ENCODE results near the gene CRACR2A.

CRACR2A gene

DNA sequence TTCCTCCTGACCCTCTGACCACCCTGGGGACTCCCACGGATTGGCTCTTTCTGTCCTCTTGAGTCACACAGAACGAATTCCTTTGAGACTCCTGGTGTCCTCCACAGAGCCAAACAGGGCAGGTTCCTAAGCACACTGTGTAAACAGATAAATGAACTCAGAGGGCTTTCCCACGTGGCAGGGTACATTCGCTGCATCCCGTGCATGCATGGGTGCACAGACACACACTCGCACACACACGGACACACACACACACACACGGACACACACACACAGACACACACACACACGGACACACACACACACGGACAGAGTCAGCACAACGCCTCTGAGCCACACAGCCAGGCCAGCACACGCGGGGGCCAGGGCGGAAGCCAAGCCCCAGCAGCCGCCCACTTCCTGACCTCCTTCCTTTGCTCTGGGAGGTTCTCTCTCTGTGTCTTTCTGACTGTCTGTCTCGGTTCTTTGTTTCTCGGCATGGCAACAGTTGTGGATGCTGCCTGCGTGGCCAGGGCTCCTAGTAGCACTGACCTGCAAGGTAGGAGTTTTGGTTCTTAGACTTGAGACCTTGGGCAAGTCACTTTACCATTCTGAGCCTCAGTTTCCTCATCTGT, 706 bp downstream of the CRACR2A start:
- H3K4me3 ChIP-seq (ENCODE audit: low read depth, low read length), result no peak overlapping the region

DNA sequence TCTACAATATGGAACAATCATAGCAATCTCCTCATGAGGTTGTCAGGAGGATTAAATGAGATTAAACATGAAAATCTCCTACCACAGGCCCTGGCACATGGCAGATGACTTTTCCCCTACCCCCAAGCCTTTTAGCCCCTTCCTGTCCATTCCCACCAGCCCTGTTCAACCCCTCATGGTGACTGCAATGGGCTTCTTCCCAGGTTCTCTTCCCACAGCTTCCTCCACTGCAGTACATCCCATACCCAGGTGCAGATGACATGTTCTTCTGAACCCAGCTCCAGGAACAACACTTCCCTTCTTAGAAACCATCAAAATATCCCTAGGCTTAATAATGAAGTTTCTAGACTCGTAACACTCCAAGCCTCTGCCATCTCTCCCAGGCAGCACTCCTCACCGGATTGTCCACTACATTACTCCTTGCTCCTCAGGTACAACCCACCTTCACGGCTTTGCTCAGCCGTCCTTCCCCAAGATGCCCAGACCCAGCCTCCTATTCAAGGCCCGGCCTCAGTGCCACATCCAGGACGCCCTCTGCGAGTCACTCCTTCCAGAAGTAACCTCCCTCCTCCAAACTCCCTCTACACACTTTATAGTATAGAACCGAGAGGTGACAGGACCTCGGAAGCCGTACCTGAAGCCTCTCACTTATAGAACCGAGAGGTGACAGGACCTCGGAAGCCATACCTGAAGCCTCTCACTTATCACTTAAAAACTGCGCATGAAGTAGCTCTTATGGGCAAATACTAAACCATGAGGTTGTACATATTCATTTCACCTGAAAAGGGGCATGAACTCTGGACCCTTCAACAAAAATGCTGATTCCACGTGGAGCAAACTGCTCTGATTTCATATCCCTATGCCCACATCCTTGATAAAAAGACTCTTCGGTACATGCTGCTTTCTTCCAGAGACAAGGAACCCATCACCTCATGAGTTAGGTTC, 1.5 kb downstream of the CRACR2A start:
- no peak overlapping the region for H3K4me3 ChIP-seq (ENCODE audit: low read depth, low read length)

DNA sequence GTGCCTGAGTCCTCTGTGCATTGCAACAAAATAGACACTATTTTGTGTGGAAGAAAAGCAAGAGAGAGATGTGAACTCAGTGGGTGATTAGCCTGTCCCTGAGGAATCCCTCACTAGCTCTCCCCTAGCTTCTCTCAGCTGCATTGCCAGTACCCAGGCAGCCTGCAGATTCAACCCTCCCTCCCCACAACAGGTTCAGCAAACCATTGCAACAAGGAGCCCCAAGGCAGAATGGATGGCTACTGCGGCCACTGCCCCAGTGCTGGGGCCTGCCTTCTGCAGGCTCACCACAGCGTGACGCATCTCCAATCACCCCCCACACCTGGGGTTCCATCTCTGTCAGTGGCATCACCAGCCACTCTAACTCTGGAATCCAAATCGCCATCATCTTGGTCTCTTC, 2.3 kb downstream of the CRACR2A start:
- no peak overlapping the region for H3K4me3 ChIP-seq (ENCODE audit: low read depth, low read length)

DNA sequence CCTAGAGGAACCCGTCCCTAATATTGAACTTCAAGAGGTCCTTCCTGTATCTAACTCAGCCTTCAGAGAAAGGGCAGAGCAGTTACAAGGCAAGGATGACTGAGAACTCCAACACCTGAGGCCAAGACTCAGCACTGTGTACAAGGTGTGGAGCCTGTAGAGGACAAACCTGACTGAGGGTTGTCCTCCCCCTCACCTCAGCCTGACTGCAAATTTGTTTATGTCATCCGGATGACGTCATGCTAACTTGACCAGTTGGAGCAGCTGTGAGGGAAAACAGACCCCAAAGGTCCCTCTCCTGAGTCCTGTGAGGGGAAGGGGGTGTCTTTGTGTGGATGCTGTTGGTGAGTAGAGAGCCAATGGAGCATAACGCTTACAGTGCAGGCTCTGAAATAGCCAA, 4.3 kb downstream of the CRACR2A start:
- H3K4me3 ChIP-seq (ENCODE audit: low read depth, low read length), result no peak overlapping the region

DNA sequence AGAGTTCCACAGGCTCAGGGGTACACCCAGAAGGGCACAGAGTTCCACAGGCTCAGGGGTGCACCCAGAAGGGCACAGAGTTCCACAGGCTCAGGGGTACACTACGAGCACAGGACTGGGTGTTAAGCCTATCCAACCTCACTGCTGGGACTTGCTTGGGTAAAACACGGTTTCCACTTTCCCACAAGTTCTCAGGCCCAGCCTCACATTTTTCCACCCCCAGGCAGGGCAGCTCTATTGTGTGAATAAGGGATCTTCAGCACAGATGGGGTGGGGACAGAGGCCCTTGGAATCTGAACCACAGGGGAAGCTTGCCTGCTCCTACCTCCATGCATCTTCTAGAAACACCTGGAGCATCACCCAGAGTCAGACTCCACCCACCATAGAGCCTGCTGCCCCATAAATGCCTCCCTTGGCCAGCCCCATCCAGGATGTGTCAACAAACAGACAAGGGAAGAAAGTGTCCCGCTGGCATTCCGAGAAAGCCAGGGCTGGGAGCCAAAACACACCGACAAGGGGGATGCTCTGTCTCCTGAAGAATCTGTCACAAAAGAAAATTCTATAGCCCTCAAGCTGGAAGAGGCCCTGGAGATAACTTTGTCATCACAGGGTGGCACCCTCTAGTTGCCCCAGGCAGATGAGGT, 4.8 kb downstream of the CRACR2A start:
- no peak overlapping the region for H3K4me3 ChIP-seq (ENCODE audit: low read depth, low read length)

DNA sequence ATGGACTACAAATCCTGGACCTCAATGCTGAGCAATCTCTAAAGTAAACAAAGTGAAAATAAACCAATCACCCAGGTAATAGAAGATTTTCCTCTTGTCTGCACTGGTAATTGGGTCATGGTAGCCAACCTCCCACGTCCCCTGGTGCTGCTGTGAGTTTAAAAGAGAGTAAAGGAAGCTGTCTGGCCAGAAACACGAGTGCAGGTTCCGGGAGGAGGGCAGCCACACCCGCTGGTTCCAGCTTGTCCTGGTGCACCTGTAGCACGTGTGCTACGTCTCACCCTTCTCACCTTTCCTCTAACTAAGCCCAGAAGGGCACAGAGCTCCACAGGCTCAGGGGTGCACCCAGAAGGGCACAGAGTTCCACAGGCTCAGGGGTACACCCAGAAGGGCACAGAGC, 5.4 kb downstream of the CRACR2A start:
- no peak overlapping the region for H3K4me3 ChIP-seq (ENCODE audit: low read depth, low read length)

DNA sequence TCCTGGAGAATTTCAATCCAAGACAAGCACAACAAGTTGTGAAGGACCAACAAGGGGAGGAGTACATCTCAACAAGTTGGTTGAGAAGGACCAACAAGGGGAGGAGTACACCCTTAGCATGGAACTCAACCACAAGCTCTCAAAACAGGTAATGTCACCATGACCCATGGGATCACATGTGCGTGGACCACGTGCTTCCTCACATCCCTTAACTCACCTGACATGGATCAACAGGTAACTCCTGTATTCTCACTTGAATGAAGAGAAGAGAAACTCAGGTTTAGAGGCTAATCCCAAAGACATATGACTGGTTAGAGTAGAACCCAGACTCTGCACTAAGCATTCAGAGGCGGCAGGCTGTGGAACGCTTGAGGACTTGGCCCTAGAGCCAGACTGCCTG, 6.2 kb downstream of the CRACR2A start:
- H3K4me3 ChIP-seq (ENCODE audit: low read depth, low read length), result no peak overlapping the region

DNA sequence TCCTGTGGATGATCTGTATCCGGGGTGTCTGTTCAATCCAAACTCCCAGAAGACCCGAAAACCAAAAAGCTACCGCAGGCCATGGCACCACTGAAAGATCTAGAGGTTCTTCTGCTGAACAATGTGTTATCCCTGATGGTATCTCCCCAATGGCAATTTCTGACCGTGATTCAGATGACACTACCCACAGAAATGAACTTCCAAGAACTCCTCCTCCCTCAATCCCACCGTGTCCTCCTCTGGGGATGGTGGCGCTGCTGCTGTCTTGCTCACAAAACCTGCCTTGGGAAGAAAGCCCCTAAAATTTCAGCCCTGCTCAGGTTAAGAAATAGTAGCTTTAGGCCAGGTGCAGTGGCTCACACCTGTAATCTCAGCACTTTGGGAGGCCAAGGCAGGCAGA, 7.8 kb downstream of the CRACR2A start:
- H3K4me3 ChIP-seq (ENCODE audit: low read depth, low read length), result no peak overlapping the region

DNA sequence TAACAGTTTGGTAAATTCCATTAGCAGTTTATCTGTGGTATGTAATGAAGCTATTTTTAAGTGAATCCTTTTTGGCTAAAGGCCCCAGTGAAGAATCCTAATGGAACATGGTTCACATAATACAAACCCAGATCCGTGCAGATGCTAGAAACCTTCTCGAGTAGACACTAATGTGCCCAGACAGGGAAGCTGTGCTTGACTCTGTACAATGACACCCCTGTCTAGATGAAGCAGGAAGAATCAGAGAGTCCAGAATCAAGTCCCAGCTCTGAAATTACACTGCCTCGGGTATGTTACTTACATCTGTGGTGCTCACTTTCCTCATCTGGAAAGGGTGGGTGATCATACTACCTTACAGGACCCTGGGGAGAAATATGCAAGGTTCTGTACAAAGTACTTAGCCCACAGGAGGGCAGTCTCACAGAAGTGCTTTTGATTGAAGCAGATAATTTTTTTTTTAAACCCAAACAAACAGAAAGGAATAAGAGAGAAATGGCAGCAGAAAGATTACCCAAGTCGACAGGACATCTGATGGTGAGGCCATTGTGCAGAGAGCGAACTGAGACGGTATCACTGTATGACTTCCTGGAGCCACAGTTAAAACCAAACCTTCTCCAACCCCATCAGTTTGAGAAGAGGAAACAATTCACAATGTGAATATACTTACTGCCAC, 8.5 kb downstream of the CRACR2A start:
- no peak overlapping the region for H3K4me3 ChIP-seq (ENCODE audit: low read depth, low read length)

DNA sequence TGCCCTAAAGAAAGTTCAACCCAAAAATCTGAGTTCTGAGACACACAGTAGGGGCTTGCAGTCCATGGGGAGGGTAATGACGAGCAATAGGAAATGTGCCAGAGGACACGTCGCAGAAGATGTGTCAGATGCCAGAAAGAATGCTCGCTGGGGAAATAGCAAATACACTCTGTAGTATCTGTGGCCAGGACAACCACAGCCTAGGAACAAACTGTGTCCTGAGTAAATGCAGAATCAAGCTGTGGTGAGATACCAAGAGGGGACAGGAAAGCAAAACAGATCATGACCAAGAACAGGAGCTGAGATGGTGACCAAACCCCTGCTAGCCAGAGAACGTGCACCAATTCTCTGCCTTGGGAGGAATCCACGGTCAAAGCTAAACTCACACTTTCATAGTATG, 9.1 kb downstream of the CRACR2A start:
- H3K4me3 ChIP-seq (ENCODE audit: low read depth, low read length), result no peak overlapping the region

DNA sequence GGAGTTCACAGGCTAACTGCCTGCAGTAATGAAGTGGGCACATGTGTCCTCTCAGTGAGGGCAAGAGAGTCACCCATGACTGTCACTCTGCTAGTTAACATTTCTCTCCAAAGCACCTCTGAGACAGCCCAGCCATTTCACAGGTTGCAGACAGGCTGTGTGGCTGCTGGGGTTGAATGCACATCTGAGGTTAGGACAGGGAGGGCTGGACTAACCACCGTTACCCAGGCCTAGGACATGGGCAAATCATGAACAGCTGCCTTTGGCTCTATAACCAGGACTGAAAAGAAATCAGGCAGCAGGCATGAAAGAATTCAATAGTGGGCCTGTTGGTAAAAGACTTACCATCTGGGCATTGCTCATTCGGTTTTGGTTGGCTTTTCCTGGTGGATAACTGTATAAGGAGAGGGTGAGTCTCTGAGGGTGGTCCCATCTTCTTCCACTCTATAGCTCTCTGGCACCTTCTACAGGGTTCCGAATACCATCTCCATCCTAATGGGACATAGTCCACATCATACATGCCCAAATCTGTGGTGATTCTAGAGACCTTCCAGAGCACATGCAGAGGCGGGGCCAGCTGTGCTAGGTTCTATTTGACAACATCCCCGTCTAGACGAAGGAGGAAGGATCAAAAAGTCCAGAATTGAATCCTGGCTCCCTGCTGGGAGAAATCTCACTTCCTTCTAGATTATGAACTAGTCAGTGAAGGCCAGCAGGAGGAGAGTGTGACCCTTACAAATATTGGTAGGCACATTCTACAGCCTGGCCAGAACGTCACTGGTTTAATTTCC, 10.8 kb downstream of the CRACR2A start:
- no peak overlapping the region for H3K4me3 ChIP-seq (ENCODE audit: low read depth, low read length)

DNA sequence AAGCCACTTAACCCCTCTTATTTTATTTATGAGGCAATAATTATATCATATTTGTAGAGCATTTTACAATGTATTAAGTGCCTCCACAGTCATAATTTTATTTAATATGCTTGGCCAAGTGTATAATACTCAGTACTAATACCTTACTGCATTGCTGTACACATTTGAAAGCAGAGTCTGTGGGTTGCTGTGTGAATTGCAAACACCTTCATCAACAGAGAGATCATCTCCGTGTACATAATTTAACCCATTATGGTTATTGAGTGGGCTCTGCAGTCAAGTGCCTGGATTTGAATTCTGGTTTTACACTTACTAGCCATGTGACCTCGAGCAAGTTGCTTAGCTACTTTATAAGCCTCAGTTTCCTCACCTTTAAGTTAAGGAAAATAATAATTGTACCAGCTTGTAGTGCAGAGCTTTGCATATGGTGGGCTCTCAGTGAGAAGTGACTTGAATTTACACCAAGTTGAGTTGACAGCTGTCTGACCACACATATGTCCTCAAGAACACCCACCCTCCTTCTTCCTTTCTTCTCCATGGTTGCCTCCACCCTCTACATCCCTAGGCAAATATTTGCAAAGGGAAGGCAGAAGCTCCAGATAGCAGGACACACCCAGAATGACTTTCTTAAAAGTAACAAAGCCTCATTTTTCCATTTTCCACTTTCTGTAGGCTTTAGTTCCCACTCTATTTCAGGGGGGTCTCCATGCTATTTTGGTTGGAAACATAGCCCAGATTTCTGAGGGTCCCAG, 12.3 kb downstream of the CRACR2A start:
- H3K4me3 ChIP-seq (ENCODE audit: low read depth, low read length), result no peak overlapping the region

DNA sequence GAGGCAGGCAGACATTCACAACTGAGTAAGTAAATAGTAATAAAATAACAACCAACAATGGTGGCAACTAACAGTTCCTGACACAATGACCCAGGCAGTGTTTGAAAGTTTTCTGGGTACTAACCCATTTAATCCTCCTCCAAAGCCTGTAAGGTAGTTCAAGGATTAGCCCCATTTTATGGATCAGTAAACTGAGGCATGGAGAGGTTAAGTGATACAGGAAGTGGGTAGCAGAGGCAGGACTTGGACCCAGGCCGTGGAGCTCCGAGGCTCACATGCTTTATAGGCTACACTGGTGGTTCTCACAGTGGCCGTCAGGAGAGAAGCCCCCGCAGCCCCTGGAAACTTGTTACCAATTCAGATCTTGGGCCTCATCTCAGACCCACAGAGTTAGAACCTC, 17.5 kb downstream of the CRACR2A start:
- H3K4me3 ChIP-seq (ENCODE audit: low read depth, low read length), result no peak overlapping the region

DNA sequence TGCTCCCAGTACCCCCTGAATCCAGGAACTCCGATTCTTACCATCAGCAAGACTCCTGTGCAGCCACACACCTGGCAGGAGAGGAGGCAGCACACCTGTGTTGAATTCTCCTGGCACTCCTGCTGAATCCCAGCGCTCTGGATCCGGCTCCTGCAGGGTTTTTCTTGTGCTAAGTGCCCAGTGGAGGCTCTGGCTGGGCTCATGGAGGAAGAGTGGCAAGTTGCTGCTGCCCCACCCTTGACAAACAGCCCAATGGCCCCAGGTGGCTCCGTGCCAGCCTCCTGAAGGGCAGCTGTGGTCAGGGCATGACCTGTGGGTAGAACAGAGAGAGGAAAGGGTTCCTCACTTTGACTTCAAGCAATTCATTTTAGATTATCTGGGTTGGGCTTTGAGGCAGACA, 20.0 kb downstream of the CRACR2A start:
- H3K4me3 ChIP-seq (ENCODE audit: low read depth, low read length), result no peak overlapping the region

DNA sequence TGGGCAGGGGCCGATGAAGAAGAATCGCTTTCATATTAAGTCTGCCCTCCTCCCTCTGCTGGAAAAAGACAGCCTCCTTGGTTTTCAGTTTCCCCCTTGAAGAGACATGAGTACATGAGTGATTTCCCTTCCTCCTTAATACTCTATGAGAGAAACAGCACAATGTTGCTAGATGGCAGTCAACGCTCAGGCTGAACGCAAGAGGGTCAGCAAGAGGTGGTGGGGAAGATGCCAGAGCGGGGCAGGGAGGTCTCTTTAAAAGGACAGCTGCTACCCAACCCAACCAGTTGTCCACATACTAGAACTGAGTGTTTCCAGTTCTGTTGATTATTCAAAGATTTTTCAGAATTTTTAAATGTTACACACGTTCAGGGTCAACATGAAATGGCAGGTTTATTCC, 22.8 kb downstream of the CRACR2A start:
- no peak overlapping the region for H3K4me3 ChIP-seq (ENCODE audit: low read depth, low read length)

DNA sequence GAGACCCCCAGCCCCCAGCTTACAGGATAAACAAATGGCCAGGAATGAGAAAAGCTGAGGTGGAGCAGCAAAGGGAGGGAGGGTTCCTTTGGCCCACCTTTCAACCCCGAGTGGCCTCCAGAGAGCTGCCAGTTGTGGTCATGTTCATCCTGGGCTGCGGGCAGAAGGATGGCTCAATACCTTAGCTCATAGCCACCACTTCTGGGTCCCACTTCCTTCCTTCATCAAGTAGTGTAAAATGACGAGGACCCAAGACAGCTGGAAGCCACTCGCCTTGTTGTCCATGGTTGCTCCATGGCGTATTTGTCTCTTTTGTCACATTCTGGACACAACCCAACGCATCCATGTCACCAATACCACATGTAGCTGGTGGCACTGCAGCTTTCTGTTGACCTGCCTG, 24.2 kb downstream of the CRACR2A start:
- H3K4me3 ChIP-seq (ENCODE audit: low read depth, low read length), result no peak overlapping the region

DNA sequence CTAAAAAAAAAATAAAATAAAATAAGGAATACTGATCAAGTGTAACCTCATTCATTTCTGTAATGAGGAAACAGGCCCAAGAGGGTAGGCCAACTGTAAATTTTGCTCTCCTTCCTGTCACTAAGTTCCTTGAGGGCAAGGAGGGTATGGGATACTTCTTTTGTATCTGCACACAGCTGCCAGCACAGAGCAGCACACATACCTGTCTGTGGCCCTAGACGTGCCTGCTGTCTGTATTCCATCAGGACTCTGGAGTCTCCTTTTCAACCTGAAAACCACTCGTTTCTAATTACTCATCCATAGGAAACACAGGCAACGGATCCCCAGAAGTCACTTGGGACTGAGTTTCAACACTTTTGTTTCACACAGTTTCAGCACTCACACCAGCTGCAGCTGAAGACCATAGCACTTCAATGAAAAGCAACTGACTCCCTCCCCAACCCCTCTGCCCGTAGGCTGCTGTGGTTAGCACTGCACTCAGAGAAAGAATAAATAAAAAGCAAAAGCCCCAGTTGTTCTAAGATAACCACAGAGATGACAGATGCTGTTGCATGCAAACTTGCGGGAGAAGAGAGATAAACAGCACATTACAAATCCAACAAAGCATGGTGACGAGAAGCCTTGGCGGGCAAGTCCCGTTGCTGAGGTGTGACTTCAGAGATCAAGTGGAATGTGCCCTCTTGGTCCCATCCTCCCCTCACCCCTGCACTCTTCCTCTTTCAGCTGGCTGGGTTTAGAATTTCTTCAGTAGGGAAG, 24.9 kb downstream of the CRACR2A start:
- no peak overlapping the region for H3K4me3 ChIP-seq (ENCODE audit: low read depth, low read length)

DNA sequence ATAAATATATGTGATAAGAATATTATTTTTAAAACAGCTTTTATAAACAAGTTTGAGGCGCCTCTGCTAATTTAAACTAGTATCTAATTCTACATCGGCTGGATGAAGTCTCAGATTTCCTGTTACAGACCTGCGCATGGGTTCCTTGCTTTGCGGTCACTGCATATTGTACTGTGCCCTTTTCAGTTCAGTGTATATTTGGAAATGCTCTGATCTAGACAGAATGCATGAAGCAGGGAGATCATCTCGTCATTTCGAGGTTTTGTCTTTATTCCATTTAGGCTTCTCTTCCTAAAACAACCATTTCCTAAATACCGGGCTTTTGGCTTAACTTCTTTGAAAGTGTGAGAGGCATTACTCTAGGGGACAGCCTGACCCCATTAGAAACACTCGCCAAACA, 25.6 kb downstream of the CRACR2A start:
- H3K4me3 ChIP-seq (ENCODE audit: low read depth, low read length), result no peak overlapping the region

DNA sequence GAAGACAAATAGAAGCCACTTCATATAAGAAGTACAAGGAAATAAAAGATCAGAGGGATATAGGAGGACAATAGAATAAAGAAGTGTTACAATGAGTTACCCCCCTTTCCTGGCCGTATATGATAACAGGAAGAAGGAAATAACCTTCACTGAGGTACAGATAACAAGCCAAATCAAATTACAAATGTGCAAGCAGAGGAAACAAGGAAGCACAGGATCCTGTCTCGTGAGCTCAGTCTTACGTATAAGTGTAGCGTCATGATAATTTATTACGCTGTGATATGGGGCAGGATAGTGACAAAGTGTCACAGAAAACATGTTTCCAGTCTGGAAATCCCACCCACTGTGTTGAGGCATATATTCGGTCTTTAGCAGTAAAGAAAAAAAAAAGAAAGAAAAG, 26.5 kb downstream of the CRACR2A start:
- no peak overlapping the region for H3K4me3 ChIP-seq (ENCODE audit: low read depth, low read length)

Measured in iPS-11a (cell line).